GM23338 (cell line): ENCODE data around the gene HS6ST2.

Experiments used
- CREB1 ChIP-seq: fragments of 250-450 bp; sonication (Bioruptor Pico); IDR thresholded peaks from 2 replicates; pipeline ENCODE4 v1.5.0; 2020; ENCODE audit warnings: low read depth, mild to moderate bottlenecking, moderate library complexity
- CTCF ChIP-seq, 2 experiments: fragments of 200-600 bp in 1 of 2; sonication (generic) in 1 of 2; conservative IDR thresholded peaks; 2 replicates each; pipeline versions ENCODE4 v1.5.1 to v1.6.1; 2016 to 2017; ENCODE audit warnings: antibody characterized with exemption in 2 of 2, low read depth in 2 of 2, mild to moderate bottlenecking in 2 of 2, moderate library complexity in 1 of 2
- EZH2 ChIP-seq: fragments of 200-600 bp; sonication (generic); IDR thresholded peaks from one replicate; pipeline ENCODE4 v1.8.0; 2017; ENCODE audit warnings: antibody characterized with exemption, mild to moderate bottlenecking, low read depth; ENCODE audit not compliant: unreplicated experiment
- EZH2phosphoT487 ChIP-seq: fragments of 200-600 bp; sonication (generic); IDR thresholded peaks from one replicate; pipeline ENCODE4 v1.8.1; 2018; ENCODE audit warnings: antibody characterized with exemption; ENCODE audit not compliant: unreplicated experiment
- JUNB ChIP-seq: IDR thresholded peaks from one replicate; pipeline ENCODE4 v1.6.1; 2016; ENCODE audit warnings: antibody characterized with exemption; ENCODE audit not compliant: unreplicated experiment
- POLR2AphosphoS5 ChIP-seq: IDR thresholded peaks from 2 replicates; pipeline ENCODE4 v1.6.1; 2016; ENCODE audit warnings: antibody characterized with exemption, low read depth
- STAT1 ChIP-seq: IDR thresholded peaks from one replicate; pipeline ENCODE4 v1.6.1; 2016; ENCODE audit warnings: antibody characterized with exemption; ENCODE audit not compliant: unreplicated experiment
- ZNF114 ChIP-seq: fragments of 250-450 bp; sonication (Bioruptor Pico); IDR thresholded peaks from 2 replicates; pipeline ENCODE4 v1.5.0; 2020; ENCODE audit warnings: mild to moderate bottlenecking, moderate library complexity
- TF ChIP-seq, protein P1 (sequence below): IDR thresholded peaks from one replicate; pipeline ENCODE4 v1.6.1; 2018; ENCODE audit warnings: antibody characterized with exemption; ENCODE audit not compliant: unreplicated experiment
- TF ChIP-seq, protein P2 (sequence below): IDR thresholded peaks from 2 replicates; pipeline ENCODE4 v1.6.1; 2016; ENCODE audit warnings: antibody characterized with exemption
- TF ChIP-seq, protein P3 (sequence below): fragments of 250-450 bp; sonication (Bioruptor Pico); IDR thresholded peaks from 2 replicates; pipeline ENCODE4 v1.5.0; 2020; ENCODE audit warnings: mild to moderate bottlenecking, moderate library complexity

- TF ChIP-seq, protein P1, sequence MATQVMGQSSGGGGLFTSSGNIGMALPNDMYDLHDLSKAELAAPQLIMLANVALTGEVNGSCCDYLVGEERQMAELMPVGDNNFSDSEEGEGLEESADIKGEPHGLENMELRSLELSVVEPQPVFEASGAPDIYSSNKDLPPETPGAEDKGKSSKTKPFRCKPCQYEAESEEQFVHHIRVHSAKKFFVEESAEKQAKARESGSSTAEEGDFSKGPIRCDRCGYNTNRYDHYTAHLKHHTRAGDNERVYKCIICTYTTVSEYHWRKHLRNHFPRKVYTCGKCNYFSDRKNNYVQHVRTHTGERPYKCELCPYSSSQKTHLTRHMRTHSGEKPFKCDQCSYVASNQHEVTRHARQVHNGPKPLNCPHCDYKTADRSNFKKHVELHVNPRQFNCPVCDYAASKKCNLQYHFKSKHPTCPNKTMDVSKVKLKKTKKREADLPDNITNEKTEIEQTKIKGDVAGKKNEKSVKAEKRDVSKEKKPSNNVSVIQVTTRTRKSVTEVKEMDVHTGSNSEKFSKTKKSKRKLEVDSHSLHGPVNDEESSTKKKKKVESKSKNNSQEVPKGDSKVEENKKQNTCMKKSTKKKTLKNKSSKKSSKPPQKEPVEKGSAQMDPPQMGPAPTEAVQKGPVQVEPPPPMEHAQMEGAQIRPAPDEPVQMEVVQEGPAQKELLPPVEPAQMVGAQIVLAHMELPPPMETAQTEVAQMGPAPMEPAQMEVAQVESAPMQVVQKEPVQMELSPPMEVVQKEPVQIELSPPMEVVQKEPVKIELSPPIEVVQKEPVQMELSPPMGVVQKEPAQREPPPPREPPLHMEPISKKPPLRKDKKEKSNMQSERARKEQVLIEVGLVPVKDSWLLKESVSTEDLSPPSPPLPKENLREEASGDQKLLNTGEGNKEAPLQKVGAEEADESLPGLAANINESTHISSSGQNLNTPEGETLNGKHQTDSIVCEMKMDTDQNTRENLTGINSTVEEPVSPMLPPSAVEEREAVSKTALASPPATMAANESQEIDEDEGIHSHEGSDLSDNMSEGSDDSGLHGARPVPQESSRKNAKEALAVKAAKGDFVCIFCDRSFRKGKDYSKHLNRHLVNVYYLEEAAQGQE = no peak
- TF ChIP-seq CTCF (conservative IDR thresholded peaks at IDR 0.05; ENCODE audit: low read depth in 2 of 2) = no peak
- no peak for TF ChIP-seq EZH2
- TF ChIP-seq POLR2AphosphoS5 = no peak
- no peak for TF ChIP-seq ZNF114 (CRISPR knock-in tag)
- no peak for TF ChIP-seq CREB1 (CRISPR knock-in tag)
- TF ChIP-seq EZH2phosphoT487 = no peak
- TF ChIP-seq STAT1 = no peak
- TF ChIP-seq JUNB = no peak
- TF ChIP-seq, protein P2, sequence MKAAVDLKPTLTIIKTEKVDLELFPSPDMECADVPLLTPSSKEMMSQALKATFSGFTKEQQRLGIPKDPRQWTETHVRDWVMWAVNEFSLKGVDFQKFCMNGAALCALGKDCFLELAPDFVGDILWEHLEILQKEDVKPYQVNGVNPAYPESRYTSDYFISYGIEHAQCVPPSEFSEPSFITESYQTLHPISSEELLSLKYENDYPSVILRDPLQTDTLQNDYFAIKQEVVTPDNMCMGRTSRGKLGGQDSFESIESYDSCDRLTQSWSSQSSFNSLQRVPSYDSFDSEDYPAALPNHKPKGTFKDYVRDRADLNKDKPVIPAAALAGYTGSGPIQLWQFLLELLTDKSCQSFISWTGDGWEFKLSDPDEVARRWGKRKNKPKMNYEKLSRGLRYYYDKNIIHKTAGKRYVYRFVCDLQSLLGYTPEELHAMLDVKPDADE = no peak
- TF ChIP-seq, protein P3, sequence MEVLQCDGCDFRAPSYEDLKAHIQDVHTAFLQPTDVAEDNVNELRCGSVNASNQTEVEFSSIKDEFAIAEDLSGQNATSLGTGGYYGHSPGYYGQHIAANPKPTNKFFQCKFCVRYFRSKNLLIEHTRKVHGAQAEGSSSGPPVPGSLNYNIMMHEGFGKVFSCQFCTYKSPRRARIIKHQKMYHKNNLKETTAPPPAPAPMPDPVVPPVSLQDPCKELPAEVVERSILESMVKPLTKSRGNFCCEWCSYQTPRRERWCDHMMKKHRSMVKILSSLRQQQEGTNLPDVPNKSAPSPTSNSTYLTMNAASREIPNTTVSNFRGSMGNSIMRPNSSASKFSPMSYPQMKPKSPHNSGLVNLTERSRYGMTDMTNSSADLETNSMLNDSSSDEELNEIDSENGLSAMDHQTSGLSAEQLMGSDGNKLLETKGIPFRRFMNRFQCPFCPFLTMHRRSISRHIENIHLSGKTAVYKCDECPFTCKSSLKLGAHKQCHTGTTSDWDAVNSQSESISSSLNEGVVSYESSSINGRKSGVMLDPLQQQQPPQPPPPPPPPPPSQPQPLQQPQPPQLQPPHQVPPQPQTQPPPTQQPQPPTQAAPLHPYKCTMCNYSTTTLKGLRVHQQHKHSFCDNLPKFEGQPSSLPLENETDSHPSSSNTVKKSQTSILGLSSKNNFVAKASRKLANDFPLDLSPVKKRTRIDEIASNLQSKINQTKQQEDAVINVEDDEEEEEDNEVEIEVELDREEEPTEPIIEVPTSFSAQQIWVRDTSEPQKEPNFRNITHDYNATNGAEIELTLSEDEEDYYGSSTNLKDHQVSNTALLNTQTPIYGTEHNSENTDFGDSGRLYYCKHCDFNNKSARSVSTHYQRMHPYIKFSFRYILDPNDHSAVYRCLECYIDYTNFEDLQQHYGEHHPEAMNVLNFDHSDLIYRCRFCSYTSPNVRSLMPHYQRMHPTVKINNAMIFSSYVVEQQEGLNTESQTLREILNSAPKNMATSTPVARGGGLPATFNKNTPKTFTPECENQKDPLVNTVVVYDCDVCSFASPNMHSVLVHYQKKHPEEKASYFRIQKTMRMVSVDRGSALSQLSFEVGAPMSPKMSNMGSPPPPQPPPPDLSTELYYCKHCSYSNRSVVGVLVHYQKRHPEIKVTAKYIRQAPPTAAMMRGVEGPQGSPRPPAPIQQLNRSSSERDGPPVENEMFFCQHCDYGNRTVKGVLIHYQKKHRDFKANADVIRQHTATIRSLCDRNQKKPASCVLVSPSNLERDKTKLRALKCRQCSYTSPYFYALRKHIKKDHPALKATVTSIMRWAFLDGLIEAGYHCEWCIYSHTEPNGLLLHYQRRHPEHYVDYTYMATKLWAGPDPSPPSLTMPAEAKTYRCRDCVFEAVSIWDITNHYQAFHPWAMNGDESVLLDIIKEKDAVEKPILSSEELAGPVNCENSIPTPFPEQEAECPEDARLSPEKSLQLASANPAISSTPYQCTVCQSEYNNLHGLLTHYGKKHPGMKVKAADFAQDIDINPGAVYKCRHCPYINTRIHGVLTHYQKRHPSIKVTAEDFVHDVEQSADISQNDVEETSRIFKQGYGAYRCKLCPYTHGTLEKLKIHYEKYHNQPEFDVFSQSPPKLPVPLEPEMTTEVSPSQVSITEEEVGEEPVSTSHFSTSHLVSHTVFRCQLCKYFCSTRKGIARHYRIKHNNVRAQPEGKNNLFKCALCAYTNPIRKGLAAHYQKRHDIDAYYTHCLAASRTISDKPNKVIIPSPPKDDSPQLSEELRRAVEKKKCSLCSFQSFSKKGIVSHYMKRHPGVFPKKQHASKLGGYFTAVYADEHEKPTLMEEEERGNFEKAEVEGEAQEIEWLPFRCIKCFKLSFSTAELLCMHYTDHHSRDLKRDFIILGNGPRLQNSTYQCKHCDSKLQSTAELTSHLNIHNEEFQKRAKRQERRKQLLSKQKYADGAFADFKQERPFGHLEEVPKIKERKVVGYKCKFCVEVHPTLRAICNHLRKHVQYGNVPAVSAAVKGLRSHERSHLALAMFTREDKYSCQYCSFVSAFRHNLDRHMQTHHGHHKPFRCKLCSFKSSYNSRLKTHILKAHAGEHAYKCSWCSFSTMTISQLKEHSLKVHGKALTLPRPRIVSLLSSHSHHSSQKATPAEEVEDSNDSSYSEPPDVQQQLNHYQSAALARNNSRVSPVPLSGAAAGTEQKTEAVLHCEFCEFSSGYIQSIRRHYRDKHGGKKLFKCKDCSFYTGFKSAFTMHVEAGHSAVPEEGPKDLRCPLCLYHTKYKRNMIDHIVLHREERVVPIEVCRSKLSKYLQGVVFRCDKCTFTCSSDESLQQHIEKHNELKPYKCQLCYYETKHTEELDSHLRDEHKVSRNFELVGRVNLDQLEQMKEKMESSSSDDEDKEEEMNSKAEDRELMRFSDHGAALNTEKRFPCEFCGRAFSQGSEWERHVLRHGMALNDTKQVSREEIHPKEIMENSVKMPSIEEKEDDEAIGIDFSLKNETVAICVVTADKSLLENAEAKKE (CRISPR knock-in tag) = no peak
These were observed 81.7 kb downstream of the HS6ST2 start for GRCh38 chrX:132876523-132877338.
